TTC549 (cell line): ENCODE results near the gene ADGRF5.
"Not testable (repeated sequence)": the region's sequence is repeated elsewhere in the genome, so short reads cannot be mapped to it uniquely, and the experiment has no call there.

Experiments
- FAIRE-seq: peaks from 2 replicates; lab custom pipeline; 2012; peaks lifted over from hg19 to GRCh38; lab: Jason Lieb, UNC

Gene ADGRF5

GRCh38 chr6:46888031-46888430 is 33.7 kb downstream of the ADGRF5 start:
- no peak for FAIRE-seq

- no peak for FAIRE-seq
Measured at GRCh38 chr6:46882645-46883044, 39.1 kb downstream of the ADGRF5 start.

- no peak for FAIRE-seq
Measured at GRCh38 chr6:46879003-46879402, 42.7 kb downstream of the ADGRF5 start.

- FAIRE-seq, result no peak
Measured at GRCh38 chr6:46876126-46876525, 45.6 kb downstream of the ADGRF5 start.

GRCh38 chr6:46867411-46867810 is 54.3 kb downstream of the ADGRF5 start:
- FAIRE-seq, result no peak

GRCh38 chr6:46865221-46865620 is 56.5 kb downstream of the ADGRF5 start:
- no peak for FAIRE-seq

- FAIRE-seq, result no peak
Measured at GRCh38 chr6:46863791-46864190, 57.9 kb downstream of the ADGRF5 start.

GRCh38 chr6:46862381-46862780 is 59.4 kb downstream of the ADGRF5 start:
- no peak for FAIRE-seq

GRCh38 chr6:46855966-46856365 is 65.8 kb downstream of the ADGRF5 start:
- not testable (repeated sequence) for FAIRE-seq

GRCh38 chr6:46851576-46851975 is 70.2 kb downstream of the ADGRF5 start:
- FAIRE-seq, result not testable (repeated sequence)

GRCh38 chr6:46850792-46851191 is 70.9 kb downstream of the ADGRF5 start:
- no peak for FAIRE-seq

GRCh38 chr6:46849361-46849690 is 72.4 kb downstream of the ADGRF5 start:
- FAIRE-seq, result no peak

- no peak for FAIRE-seq
Measured at GRCh38 chr6:46848684-46849360, 72.9 kb downstream of the ADGRF5 start.

GRCh38 chr6:46845126-46845525 is 76.6 kb downstream of the ADGRF5 start:
- no peak for FAIRE-seq

- FAIRE-seq, result not testable (repeated sequence)
Measured at GRCh38 chr6:46842252-46842846, 79.4 kb downstream of the ADGRF5 start.

- no peak for FAIRE-seq
Measured at GRCh38 chr6:46838033-46838432, 83.7 kb downstream of the ADGRF5 start.

GRCh38 chr6:46834991-46835390 is 86.7 kb downstream of the ADGRF5 start:
- FAIRE-seq, result not testable (repeated sequence)

GRCh38 chr6:46834257-46834916 is 87.4 kb downstream of the ADGRF5 start:
- FAIRE-seq, result not testable (repeated sequence)

- no peak for FAIRE-seq
Measured at GRCh38 chr6:46832816-46833215, 88.9 kb downstream of the ADGRF5 start.

GRCh38 chr6:46828939-46829338 is 92.8 kb downstream of the ADGRF5 start:
- no peak for FAIRE-seq

GRCh38 chr6:46821458-46821881 is 100.3 kb downstream of the ADGRF5 start:
- no peak for FAIRE-seq

GRCh38 chr6:46819561-46819960 is 102.2 kb downstream of the ADGRF5 start:
- no peak for FAIRE-seq

GRCh38 chr6:46816626-46817025 is 105.1 kb downstream of the ADGRF5 start:
- FAIRE-seq, result no peak

GRCh38 chr6:46815130-46815529 is 106.6 kb downstream of the ADGRF5 start:
- no peak for FAIRE-seq
